Caco-2 (cell line): ENCODE results near the gene ATXN1. TPM values are rescaled to one million over a fixed set of nuclear protein-coding genes. Genes with fewer than 3 reads are reported as not detected.

Experiments used
- BruUV-seq: library from RNA; stranded (reverse); fragments of 400-500 nt; replicated peaks from 2 replicates; lab custom pipeline; 2021; lab: Mats Ljungman, UMichigan
- CTCF ChIA-PET: fragments of 300-600 bp; sonication (Branson Sonifier 250); formaldehyde crosslinking; loops from one replicate; lab custom pipeline; 2022; ENCODE audit warnings: antibody characterized with exemption; lab: Charles Lee
- POLR2A ChIA-PET: fragments of 300-600 bp; sonication (Branson Sonifier 250); formaldehyde crosslinking; loops from one replicate; lab custom pipeline; 2022; ENCODE audit warnings: antibody characterized with exemption; lab: Charles Lee
- DNase-seq, 2 experiments: peaks; one replicate each; pipeline versions ENCODE4 v3.0.0 to v3.0.0-alpha.2; 2020 to 2022
- H3K27me3 ChIP-seq: replicated peaks from 2 replicates; pipeline ENCODE4 v1.6.0; 2011; ENCODE audit warnings: low read length; ENCODE audit not compliant: control insufficient read depth, insufficient read depth
- H3K36me3 ChIP-seq: 2 replicates; pipeline ENCODE4 v1.5.1; 2011; ENCODE audit warnings: low read length; ENCODE audit not compliant: control insufficient read depth, insufficient read depth
- H3K4me1 ChIP-seq: fragments of 250-450 bp; sonication (Bioruptor Pico); 2 replicates; pipeline ENCODE4 v1.5.1; 2020; ENCODE audit warnings: mild to moderate bottlenecking
- H3K4me3 ChIP-seq: 2 replicates; pipeline ENCODE4 v1.5.1; 2011; ENCODE audit warnings: low read depth, mild to moderate bottlenecking, control low read depth, low read length
- H3K9me3 ChIP-seq: fragments of 250-450 bp; sonication (Bioruptor Pico); 2 replicates; pipeline ENCODE4 v1.5.1; 2020; ENCODE audit warnings: mild to moderate bottlenecking, moderate library complexity
- H3K27ac Mint-ChIP-seq: one replicate; pipeline ENCODE4 v1.8.0; 2022; ENCODE audit warnings: mixed read lengths; ENCODE audit not compliant: unreplicated experiment
- H3K27me3 Mint-ChIP-seq: one replicate; pipeline ENCODE4 v1.8.0; 2022; ENCODE audit warnings: mixed read lengths; ENCODE audit not compliant: insufficient read depth, unreplicated experiment
- H3K36me3 Mint-ChIP-seq: one replicate; pipeline ENCODE4 v1.8.0; 2022; ENCODE audit warnings: mild to moderate bottlenecking, mixed read lengths; ENCODE audit not compliant: insufficient read depth, unreplicated experiment
- H3K4me1 Mint-ChIP-seq: one replicate; pipeline ENCODE4 v1.8.0; 2022; ENCODE audit warnings: low read depth, mixed read lengths; ENCODE audit not compliant: unreplicated experiment
- H3K4me3 Mint-ChIP-seq: one replicate; pipeline ENCODE4 v1.8.0; 2022; ENCODE audit warnings: mild to moderate bottlenecking, moderate library complexity, mixed read lengths; ENCODE audit not compliant: unreplicated experiment
- H3K9me3 Mint-ChIP-seq: one replicate; pipeline ENCODE4 v1.8.0; 2022; ENCODE audit warnings: mixed read lengths; ENCODE audit not compliant: unreplicated experiment
- CTCF ChIP-seq, 2 experiments: fragments of 200-600 bp in 1 of 2; IDR thresholded peaks; 1 replicate in 1 of 2; 2 replicates in 1 of 2; pipeline versions ENCODE4 v1.5.1 to v1.8.0; 2011 to 2022; ENCODE audit warnings: antibody characterized with exemption in 1 of 2, control low read depth in 1 of 2, inconsistent platforms in 1 of 2, low read depth in 1 of 2, low read length in 1 of 2, mild to moderate bottlenecking in 1 of 2, moderate library complexity in 1 of 2; ENCODE audit not compliant: insufficient read depth in 1 of 2, severe bottlenecking in 1 of 2, unreplicated experiment in 1 of 2
- intact Hi-C: fragments of 100-400 bp; cut with micrococcal nuclease; formaldehyde crosslinking; loops from one replicate; pipeline ENCODE4 v1.10.0; 2022; ENCODE audit not compliant: unreplicated experiment
- total RNA-seq: library from RNA; stranded (reverse); gene quantifications from 2 replicates; pipeline ENCODE4 v1.2.3, GENCODE V29; 2022

The ATXN1 gene
- total RNA-seq, 1 experiment from 2014 or later = 14.2 TPM

DNA sequence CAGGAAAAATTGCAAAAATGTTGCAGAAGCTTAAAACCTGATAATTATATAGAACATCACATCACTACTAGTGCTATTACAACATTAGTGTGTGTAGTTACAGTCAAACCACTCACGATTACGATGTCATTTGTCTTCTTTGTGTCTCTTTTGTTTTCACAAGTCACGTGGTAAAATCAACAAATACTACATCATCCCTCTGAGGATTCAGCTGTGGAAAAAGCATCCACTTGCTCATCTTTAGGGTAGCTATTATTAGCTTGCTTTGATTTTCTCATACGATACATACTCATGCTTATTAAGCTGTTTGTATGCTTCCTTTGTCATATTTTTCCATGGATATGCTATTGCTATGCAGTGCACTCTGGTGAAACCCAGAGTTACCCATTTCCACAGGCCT, 22.2 kb upstream of the ATXN1 start:
- no peak for TF ChIP-seq CTCF (IDR thresholded peaks at IDR 0.05; ENCODE audit: insufficient read depth in 1 of 2, low read depth in 1 of 2, low read length in 1 of 2, severe bottlenecking in 1 of 2, unreplicated experiment in 1 of 2)
- no peak overlapping the region for H3K27ac Mint-ChIP-seq
- POLR2A ChIA-PET = no interaction called here
- H3K4me1 Mint-ChIP-seq = no peaks in the 10 kb centered on the region
- no peaks in the 10 kb centered on the region for H3K9me3 Mint-ChIP-seq
- no peaks in the 10 kb centered on the region for H3K4me1 ChIP-seq
- intact Hi-C loops = no loop called here
- H3K4me3 Mint-ChIP-seq = no peak overlapping the region
- no peak for DNase-seq
- CTCF ChIA-PET = no interaction called here
- no peaks in the 10 kb centered on the region for H3K36me3 ChIP-seq
- H3K27me3 ChIP-seq = no peaks in the 10 kb centered on the region
- H3K27me3 Mint-ChIP-seq = peaks cover 3% of the 10 kb centered on the region
- no TSS peak for BruUV-seq
- no peak overlapping the region for H3K4me3 ChIP-seq
- H3K9me3 ChIP-seq = no peaks in the 10 kb centered on the region
- H3K36me3 Mint-ChIP-seq = no peaks in the 10 kb centered on the region

GRCh38 chr6:16782278-16782677, 21.0 kb upstream of the ATXN1 start:
- no peaks in the 10 kb centered on the region for H3K36me3 ChIP-seq
- intact Hi-C loops = no loop called here
- no TSS peak for BruUV-seq
- H3K36me3 Mint-ChIP-seq = no peaks in the 10 kb centered on the region
- H3K27me3 ChIP-seq = no peaks in the 10 kb centered on the region
- H3K9me3 Mint-ChIP-seq = no peaks in the 10 kb centered on the region
- H3K4me3 Mint-ChIP-seq = no peak overlapping the region
- H3K27ac Mint-ChIP-seq = no peak overlapping the region
- no peak for TF ChIP-seq CTCF (IDR thresholded peaks at IDR 0.05; ENCODE audit: insufficient read depth in 1 of 2, low read depth in 1 of 2, low read length in 1 of 2, severe bottlenecking in 1 of 2, unreplicated experiment in 1 of 2)
- no peak overlapping the region for H3K4me3 ChIP-seq
- no peaks in the 10 kb centered on the region for H3K27me3 Mint-ChIP-seq
- ChIA-PET POLR2A (interaction anchor here (0.5 kb wide), 1 partner anchor 1383 kb away, joined by 3 read pairs; no protein-coding TSS in a partner anchor), CTCF (no interaction called here)
- no peaks in the 10 kb centered on the region for H3K9me3 ChIP-seq
- no peak for DNase-seq
- H3K4me1 ChIP-seq = no peaks in the 10 kb centered on the region
- H3K4me1 Mint-ChIP-seq = no peaks in the 10 kb centered on the region

DNA sequence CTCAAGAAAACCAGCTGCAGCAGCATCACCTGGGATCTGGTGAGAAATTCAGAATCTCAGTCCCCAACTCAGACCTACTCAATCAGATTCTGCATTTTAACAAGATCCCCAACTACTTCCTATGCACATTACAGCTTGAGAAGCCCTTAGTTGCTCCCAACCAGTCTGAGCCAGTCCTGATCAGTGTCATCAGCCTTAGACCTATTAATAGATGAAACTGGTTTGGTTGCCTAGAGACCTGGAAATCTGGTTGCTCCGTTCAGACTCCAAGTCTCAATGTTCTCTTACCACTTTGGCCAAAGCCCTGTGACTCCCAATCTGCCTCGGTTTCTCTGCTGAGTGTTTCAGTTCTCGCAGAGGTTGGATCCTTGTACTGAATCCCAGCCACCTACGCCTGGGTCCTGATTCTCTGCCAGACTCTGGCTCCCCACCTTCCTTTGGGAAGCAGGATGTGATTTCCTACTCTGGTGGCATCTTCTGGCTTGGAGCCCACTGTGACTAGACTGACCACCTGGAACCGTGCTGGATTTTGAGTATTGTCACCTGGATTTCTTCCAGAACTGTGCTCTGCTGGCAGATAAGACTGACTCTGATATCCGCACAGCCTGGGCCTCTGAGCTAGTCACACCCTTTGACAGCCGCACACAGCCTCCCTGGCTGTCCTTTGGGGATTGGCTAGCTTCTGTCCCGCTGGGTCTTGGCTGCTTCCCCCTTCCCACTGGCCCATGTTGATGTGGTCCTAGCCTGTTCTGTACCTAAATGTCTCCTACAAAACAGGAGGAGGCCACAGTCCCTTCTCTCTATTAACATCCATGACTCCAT, 20.3 kb upstream of the ATXN1 start:
- H3K27ac Mint-ChIP-seq = no peak overlapping the region
- no peaks in the 10 kb centered on the region for H3K9me3 ChIP-seq
- H3K36me3 ChIP-seq = no peaks in the 10 kb centered on the region
- no peak overlapping the region for H3K4me3 Mint-ChIP-seq
- no peak for TF ChIP-seq CTCF (IDR thresholded peaks at IDR 0.05; ENCODE audit: insufficient read depth in 1 of 2, low read depth in 1 of 2, low read length in 1 of 2, severe bottlenecking in 1 of 2, unreplicated experiment in 1 of 2)
- intact Hi-C loops = no loop called here
- H3K4me3 ChIP-seq = no peak overlapping the region
- H3K36me3 Mint-ChIP-seq = no peaks in the 10 kb centered on the region
- ChIA-PET CTCF (no interaction called here), POLR2A (no interaction called here)
- H3K27me3 Mint-ChIP-seq = no peaks in the 10 kb centered on the region
- H3K27me3 ChIP-seq = no peaks in the 10 kb centered on the region
- no peak for DNase-seq
- H3K9me3 Mint-ChIP-seq = no peaks in the 10 kb centered on the region
- BruUV-seq = no TSS peak
- H3K4me1 Mint-ChIP-seq = no peaks in the 10 kb centered on the region
- no peaks in the 10 kb centered on the region for H3K4me1 ChIP-seq
